T-helper 2 cell treated with Interferon-gamma antibody and Interleukin-4, amounts not matched to agents 5 μg/mL and 100 μg/mL, for 36 hours (primary cell): ENCODE results near the gene HYI.

Experiments
- DNase-seq: peaks from one replicate; pipeline ENCODE4 v3.0.0; 2021; ENCODE audit warnings: low spot score
- H3K27ac Mint-ChIP-seq: one replicate; pipeline ENCODE4 v1.8.0; 2021; ENCODE audit warnings: mild to moderate bottlenecking, mixed read lengths
- H3K27me3 Mint-ChIP-seq: one replicate; pipeline ENCODE4 v1.8.0; 2021; ENCODE audit warnings: low read depth, mixed read lengths
- H3K36me3 Mint-ChIP-seq: one replicate; pipeline ENCODE4 v1.8.0; 2021; ENCODE audit warnings: low read depth, mixed read lengths
- H3K4me1 Mint-ChIP-seq: one replicate; pipeline ENCODE4 v1.8.0; 2021; ENCODE audit warnings: low read depth, mixed read lengths
- H3K4me3 Mint-ChIP-seq: one replicate; pipeline ENCODE4 v1.8.0; 2022; ENCODE audit warnings: mild to moderate bottlenecking, moderate library complexity, mixed read lengths
- H3K9me3 Mint-ChIP-seq: one replicate; pipeline ENCODE4 v1.8.0; 2021; ENCODE audit warnings: mixed read lengths

Gene HYI

GRCh38 chr1:43435146-43436145 is 18.3 kb downstream of the HYI start:
- Mint-ChIP-seq H3K27me3 (no peaks in the 10 kb centered on the region), H3K9me3 (no peaks in the 10 kb centered on the region), H3K36me3 (peaks cover 27% of the 10 kb centered on the region), H3K4me1 (peaks cover 3% of the 10 kb centered on the region), H3K27ac (peak overlapping the region; percentile 5), H3K4me3 (no peak overlapping the region)
- DNase-seq: no peak

DNA sequence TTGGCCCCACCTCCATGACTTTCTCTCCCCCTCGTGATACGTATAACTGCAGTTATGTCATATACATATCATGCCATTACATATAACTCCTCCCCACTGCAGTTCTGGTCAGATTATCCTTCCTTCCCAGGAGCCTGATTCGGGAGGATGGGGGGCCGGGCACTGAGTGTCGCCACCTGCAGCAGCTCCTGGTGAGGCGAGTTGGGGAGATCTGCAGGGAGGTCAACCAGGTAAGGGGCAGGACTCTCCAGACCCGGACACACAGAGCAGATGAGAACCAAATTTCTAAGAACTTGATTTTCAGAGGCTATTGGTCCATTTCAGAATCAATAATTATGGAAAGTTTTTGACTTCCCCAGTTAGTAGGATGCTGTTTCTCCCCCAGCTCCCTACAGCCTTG is 19.5 kb downstream of the HYI start:
- peaks cover 3% of the 10 kb centered on the region for H3K4me1 Mint-ChIP-seq
- DNase-seq: no peak
- H3K27me3 Mint-ChIP-seq: no peaks in the 10 kb centered on the region
- no peak overlapping the region for H3K4me3 Mint-ChIP-seq
- peaks cover 33% of the 10 kb centered on the region for H3K36me3 Mint-ChIP-seq
- no peaks in the 10 kb centered on the region for H3K9me3 Mint-ChIP-seq
- no peak overlapping the region for H3K27ac Mint-ChIP-seq

GRCh38 chr1:43432907-43433306 is 20.8 kb downstream of the HYI start:
- H3K27me3 Mint-ChIP-seq: no peaks in the 10 kb centered on the region
- DNase-seq: no peak
- no peaks in the 10 kb centered on the region for H3K9me3 Mint-ChIP-seq
- peaks cover 36% of the 10 kb centered on the region for H3K36me3 Mint-ChIP-seq
- H3K4me3 Mint-ChIP-seq: no peak overlapping the region
- peaks cover 3% of the 10 kb centered on the region for H3K4me1 Mint-ChIP-seq
- H3K27ac Mint-ChIP-seq: no peak overlapping the region

DNA sequence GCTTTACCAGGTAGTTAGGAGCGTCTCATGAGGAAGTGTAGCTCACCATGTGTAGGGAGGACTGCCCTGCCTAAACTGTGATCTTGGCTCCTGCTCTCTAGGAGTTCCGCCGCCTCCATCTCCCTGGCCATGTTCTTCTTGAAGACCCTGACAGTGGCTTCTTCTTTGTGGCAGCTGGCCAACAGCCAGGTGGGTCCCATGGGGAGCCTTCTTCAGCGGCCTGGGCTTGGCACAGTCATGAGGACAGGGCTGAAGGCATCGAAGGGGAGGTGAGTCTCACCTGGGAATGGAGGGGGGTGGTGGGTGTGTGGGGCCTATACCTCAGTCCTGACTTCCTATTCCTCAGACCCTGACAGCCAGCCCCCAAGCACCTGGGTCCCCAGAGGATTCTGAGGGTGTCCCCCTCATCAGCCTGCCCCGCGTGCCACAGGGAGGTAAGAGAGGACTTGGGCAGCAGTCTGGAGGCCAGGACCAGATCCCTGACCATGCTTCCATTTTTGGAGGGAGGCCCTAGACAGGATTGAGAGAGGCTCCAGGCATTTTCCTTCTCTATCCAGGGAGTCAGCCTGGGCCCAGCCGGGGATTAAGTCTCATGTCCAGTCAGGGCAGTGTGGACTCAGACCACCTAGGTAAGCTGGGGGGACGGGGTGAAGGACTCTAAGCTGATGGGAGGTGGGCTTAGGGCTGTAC is 21.4 kb downstream of the HYI start:
- peaks cover 37% of the 10 kb centered on the region for H3K36me3 Mint-ChIP-seq
- H3K27ac Mint-ChIP-seq: no peak overlapping the region
- H3K9me3 Mint-ChIP-seq: no peaks in the 10 kb centered on the region
- H3K4me3 Mint-ChIP-seq: no peak overlapping the region
- no peaks in the 10 kb centered on the region for H3K27me3 Mint-ChIP-seq
- H3K4me1 Mint-ChIP-seq: peaks cover 3% of the 10 kb centered on the region
- DNase-seq: no peak

GRCh38 chr1:43431676-43432075 is 22.1 kb downstream of the HYI start:
- no peaks in the 10 kb centered on the region for H3K9me3 Mint-ChIP-seq
- DNase-seq: no peak
- H3K27ac Mint-ChIP-seq: peak overlapping the region; percentile 6
- H3K4me1 Mint-ChIP-seq: peaks cover 3% of the 10 kb centered on the region
- peaks cover 43% of the 10 kb centered on the region for H3K36me3 Mint-ChIP-seq
- no peak overlapping the region for H3K4me3 Mint-ChIP-seq
- no peaks in the 10 kb centered on the region for H3K27me3 Mint-ChIP-seq

GRCh38 chr1:43430831-43431230 is 22.9 kb downstream of the HYI start:
- H3K4me1 Mint-ChIP-seq: peaks cover 3% of the 10 kb centered on the region
- peaks cover 45% of the 10 kb centered on the region for H3K36me3 Mint-ChIP-seq
- H3K27me3 Mint-ChIP-seq: no peaks in the 10 kb centered on the region
- no peak overlapping the region for H3K4me3 Mint-ChIP-seq
- H3K27ac Mint-ChIP-seq: no peak overlapping the region
- H3K9me3 Mint-ChIP-seq: no peaks in the 10 kb centered on the region
- DNase-seq: no peak

- Mint-ChIP-seq H3K27ac (no peak overlapping the region), H3K4me3 (no peak overlapping the region), H3K27me3 (no peaks in the 10 kb centered on the region), H3K36me3 (peaks cover 49% of the 10 kb centered on the region), H3K4me1 (peaks cover 8% of the 10 kb centered on the region), H3K9me3 (no peaks in the 10 kb centered on the region)
- no peak for DNase-seq
These were observed 25.8 kb downstream of the HYI start for GRCh38 chr1:43427941-43428340.

- Mint-ChIP-seq H3K9me3 (no peaks in the 10 kb centered on the region), H3K4me3 (no peak overlapping the region), H3K36me3 (peaks cover 47% of the 10 kb centered on the region), H3K27me3 (no peaks in the 10 kb centered on the region), H3K27ac (no peak overlapping the region), H3K4me1 (peaks cover 8% of the 10 kb centered on the region)
- no peak for DNase-seq
These were observed 26.2 kb downstream of the HYI start for GRCh38 chr1:43427524-43427923.

- no peak overlapping the region for H3K27ac Mint-ChIP-seq
- DNase-seq: no peak
- no peaks in the 10 kb centered on the region for H3K9me3 Mint-ChIP-seq
- no peak overlapping the region for H3K4me3 Mint-ChIP-seq
- no peaks in the 10 kb centered on the region for H3K27me3 Mint-ChIP-seq
- peaks cover 8% of the 10 kb centered on the region for H3K4me1 Mint-ChIP-seq
- peaks cover 38% of the 10 kb centered on the region for H3K36me3 Mint-ChIP-seq
These were observed 27.5 kb downstream of the HYI start for GRCh38 chr1:43426221-43426620.

DNA sequence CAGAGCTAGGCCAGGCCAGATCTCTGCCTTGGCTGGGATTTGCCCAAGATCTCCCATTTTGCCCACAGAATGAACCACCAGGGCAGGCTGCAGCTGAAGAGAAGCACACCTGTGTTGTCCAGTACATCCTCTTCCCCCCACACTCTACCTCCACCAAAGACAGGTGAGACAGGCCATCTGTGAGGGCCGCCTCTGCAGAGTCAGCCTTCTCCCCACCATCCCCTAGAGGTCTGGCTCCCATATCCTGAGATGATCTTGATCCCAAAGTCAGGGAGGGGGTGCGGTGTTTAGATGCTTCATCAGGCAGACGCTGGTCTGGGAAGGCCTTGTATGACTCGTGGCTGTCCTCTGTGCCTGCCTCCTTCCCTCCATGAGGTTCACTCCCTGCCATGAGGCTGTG is 28.7 kb downstream of the HYI start:
- H3K9me3 Mint-ChIP-seq: no peaks in the 10 kb centered on the region
- peaks cover 35% of the 10 kb centered on the region for H3K36me3 Mint-ChIP-seq
- H3K27me3 Mint-ChIP-seq: no peaks in the 10 kb centered on the region

GRCh38 chr1:43423672-43424550 is 29.8 kb downstream of the HYI start:
- Mint-ChIP-seq H3K27me3 (no peaks in the 10 kb centered on the region), H3K4me1 (peaks cover 8% of the 10 kb centered on the region), H3K36me3 (peaks cover 31% of the 10 kb centered on the region), H3K4me3 (no peak overlapping the region), H3K9me3 (no peaks in the 10 kb centered on the region), H3K27ac (peak overlapping the region; percentile 0)
- no peak for DNase-seq

More for the DNA sequence above, 28.7 kb downstream of the HYI start:
- DNase-seq: no peak
- peaks cover 8% of the 10 kb centered on the region for H3K4me1 Mint-ChIP-seq
- no peak overlapping the region for H3K27ac Mint-ChIP-seq
- H3K4me3 Mint-ChIP-seq: no peak overlapping the region

DNA sequence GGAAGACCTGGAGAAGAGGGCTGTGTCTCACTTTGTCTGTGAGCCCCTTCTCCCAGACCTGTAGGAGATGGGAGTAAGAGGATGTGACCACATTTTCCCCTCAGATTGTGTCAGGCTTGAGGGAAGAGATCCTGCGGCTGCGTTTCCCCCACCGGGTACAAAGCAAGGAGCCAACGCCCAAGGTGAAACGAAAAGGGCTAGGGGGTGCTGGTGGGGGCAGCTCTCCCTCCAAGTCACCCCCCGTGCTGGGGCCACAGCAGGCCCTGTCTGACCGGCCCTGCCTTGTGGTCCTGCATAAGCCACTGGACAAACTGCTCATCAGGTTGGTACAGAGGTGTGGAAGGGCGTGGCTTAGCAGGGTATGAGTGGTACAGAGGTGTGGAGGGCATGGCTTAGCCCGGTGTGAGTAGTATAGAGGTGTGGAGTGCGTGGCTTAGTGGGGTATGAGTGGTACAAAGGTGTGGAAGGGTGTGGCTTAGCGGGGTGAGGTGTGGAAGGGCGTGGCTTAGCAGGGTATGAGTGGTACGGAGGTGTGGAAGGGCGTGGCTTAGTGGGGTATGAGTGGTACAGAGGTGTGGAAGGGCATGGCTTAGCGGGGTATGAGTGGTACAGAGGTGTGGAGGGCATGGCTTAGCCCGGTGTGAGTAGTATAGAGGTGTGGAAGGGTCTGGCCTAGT is 30.6 kb downstream of the HYI start:
- Mint-ChIP-seq H3K36me3 (peaks cover 31% of the 10 kb centered on the region), H3K27me3 (no peaks in the 10 kb centered on the region), H3K27ac (no peak overlapping the region), H3K9me3 (no peaks in the 10 kb centered on the region), H3K4me1 (peaks cover 8% of the 10 kb centered on the region), H3K4me3 (no peak overlapping the region)
- DNase-seq: no peak

DNA sequence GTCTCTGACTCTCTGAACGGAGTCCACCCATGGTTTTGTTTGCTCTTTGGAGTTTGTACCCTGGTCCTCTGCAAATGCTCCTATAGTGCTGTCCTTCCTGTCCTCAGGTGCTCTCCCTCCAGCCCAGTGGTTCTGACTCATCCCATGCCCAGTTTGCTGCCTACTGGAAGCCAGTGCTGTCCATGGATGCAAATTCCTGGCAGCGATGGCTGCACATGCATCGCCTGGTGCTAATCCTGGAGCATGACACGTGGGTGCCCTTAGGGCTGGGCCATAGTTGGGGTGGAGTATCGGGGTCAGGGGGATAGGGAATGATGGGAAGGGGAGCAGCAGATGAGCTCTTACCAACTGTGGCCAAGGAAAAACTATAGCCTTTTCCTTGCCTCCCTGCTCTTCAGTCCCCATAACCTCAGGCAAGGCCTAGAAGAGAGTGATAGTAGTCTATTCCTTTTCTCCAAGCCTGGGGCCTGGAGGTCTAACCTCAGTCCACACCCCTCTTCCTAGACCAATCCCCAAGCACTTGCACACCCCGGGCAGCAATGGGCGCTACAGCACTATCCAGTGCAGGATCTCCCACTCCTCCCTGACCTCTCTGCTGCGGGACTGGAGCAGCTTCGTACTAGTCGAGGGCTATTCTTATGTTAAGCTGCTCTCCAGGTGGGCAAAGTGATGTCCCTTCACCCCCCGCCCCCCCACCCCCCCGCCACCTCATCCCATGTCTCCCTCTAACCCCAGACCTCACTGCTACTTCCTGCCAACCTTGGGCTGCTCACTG is 31.6 kb downstream of the HYI start:
- Mint-ChIP-seq H3K27me3 (no peaks in the 10 kb centered on the region), H3K36me3 (peaks cover 29% of the 10 kb centered on the region), H3K9me3 (no peaks in the 10 kb centered on the region), H3K27ac (no peak overlapping the region), H3K4me1 (peaks cover 8% of the 10 kb centered on the region), H3K4me3 (no peak overlapping the region)
- DNase-seq: no peak
